CD4-positive, alpha-beta T cell (primary cell): ENCODE data around the gene PGRMC2. TPM values are rescaled to one million over a fixed set of nuclear protein-coding genes. Genes with fewer than 3 reads are reported as not detected.

Experiments used
- ATAC-seq: fragments of 200-7000 bp; cut with Tn5 transposase; one replicate; pipeline ENCODE4 v1.10.0; 2022; ENCODE audit warnings: mild to moderate bottlenecking; ENCODE audit not compliant: poor library complexity
- CTCF ChIA-PET: fragments of 350-600 bp; sonication (Branson Sonifier 250); formaldehyde crosslinking; loops from one replicate; lab custom pipeline; 2021; ENCODE audit warnings: antibody characterized with exemption, inconsistent platforms; lab: Charles Lee
- POLR2A ChIA-PET: fragments of 350-600 bp; sonication (Branson Sonifier 250); formaldehyde crosslinking; loops from one replicate; lab custom pipeline; 2021; ENCODE audit warnings: antibody characterized with exemption, inconsistent platforms; lab: Charles Lee
- DNase-seq, 14 experiments: peaks; one replicate each; pipeline ENCODE4 v3.0.0-alpha.2; 2013 to 2020; ENCODE audit warnings: mixed read lengths in 2 of 14
- H3K27ac ChIP-seq, 2 donors: one replicate each; pipeline versions ENCODE4 v1.5.1 to v1.7.0; 2013; ENCODE audit warnings: low read length in 2 of 2, low read depth in 1 of 2, mild to moderate bottlenecking in 1 of 2
- H3K27me3 ChIP-seq, 2 experiments: 1 replicate in 1 of 2; 2 replicates in 1 of 2; pipeline versions ENCODE4 v1.6.1 to v1.7.0; 2013; ENCODE audit warnings: low read length in 2 of 2, control low read depth in 1 of 2, mild to moderate bottlenecking in 1 of 2, moderate library complexity in 1 of 2; ENCODE audit not compliant: insufficient read depth in 2 of 2, control insufficient read depth in 1 of 2
- H3K36me3 ChIP-seq: one replicate; pipeline ENCODE4 v1.6.1; 2013; ENCODE audit warnings: low read length, control low read depth; ENCODE audit not compliant: insufficient read depth
- H3K4me1 ChIP-seq: one replicate; pipeline ENCODE4 v1.6.1; 2013; ENCODE audit warnings: low read length, control low read depth; ENCODE audit not compliant: insufficient read depth
- H3K4me3 ChIP-seq: one replicate; pipeline ENCODE4 v1.5.1; 2013; ENCODE audit warnings: mild to moderate bottlenecking, low read length, moderate library complexity
- H3K9me3 ChIP-seq, 2 experiments: 1 replicate in 1 of 2; 2 replicates in 1 of 2; pipeline versions ENCODE4 v1.6.1 to v1.7.0; 2013; ENCODE audit warnings: low read length in 2 of 2, mild to moderate bottlenecking in 2 of 2, control low read depth in 1 of 2, moderate library complexity in 1 of 2; ENCODE audit not compliant: control insufficient read depth in 1 of 2, insufficient read depth in 1 of 2
- H3K27ac Mint-ChIP-seq: one replicate; pipeline ENCODE4 v1.8.0; 2020; ENCODE audit warnings: mixed read lengths
- H3K27me3 Mint-ChIP-seq: one replicate; pipeline ENCODE4 v1.8.0; 2021; ENCODE audit warnings: mixed read lengths
- H3K36me3 Mint-ChIP-seq: one replicate; pipeline ENCODE4 v1.8.0; 2021; ENCODE audit warnings: low read depth, mixed read lengths
- H3K4me1 Mint-ChIP-seq: one replicate; pipeline ENCODE4 v1.8.0; 2021; ENCODE audit warnings: low read depth, mixed read lengths
- H3K4me3 Mint-ChIP-seq: one replicate; pipeline ENCODE4 v1.8.0; 2020; ENCODE audit warnings: mild to moderate bottlenecking, mixed read lengths
- H3K9me3 Mint-ChIP-seq: one replicate; pipeline ENCODE4 v1.8.0; 2020; ENCODE audit warnings: mixed read lengths
- intact Hi-C, 2 experiments: fragments of 100-400 bp; cut with DNase I in 1 of 2; cut with micrococcal nuclease in 1 of 2; formaldehyde crosslinking; loops; one replicate each; pipeline versions ENCODE4 v1.15.1 to v1.9.0; 2023 to 2025; cut with DNase I, micrococcal nuclease
- total RNA-seq, 174 experiments: library from RNA in 2 of 174; stranded (reverse) in 2 of 174; gene quantifications; one replicate each; pipeline ENCODE4 v1.2.3 and lab custom pipeline; 2021 to 2026
- TF ChIP-seq, protein P1 (sequence below): fragments of 200-600 bp; IDR thresholded peaks from one replicate; pipeline ENCODE4 v1.8.0; 2022; ENCODE audit warnings: antibody characterized with exemption, mild to moderate bottlenecking

The PGRMC2 gene
- total RNA-seq, 2 experiments from 2014 or later: 92.8 to 99.9 TPM

DNA sequence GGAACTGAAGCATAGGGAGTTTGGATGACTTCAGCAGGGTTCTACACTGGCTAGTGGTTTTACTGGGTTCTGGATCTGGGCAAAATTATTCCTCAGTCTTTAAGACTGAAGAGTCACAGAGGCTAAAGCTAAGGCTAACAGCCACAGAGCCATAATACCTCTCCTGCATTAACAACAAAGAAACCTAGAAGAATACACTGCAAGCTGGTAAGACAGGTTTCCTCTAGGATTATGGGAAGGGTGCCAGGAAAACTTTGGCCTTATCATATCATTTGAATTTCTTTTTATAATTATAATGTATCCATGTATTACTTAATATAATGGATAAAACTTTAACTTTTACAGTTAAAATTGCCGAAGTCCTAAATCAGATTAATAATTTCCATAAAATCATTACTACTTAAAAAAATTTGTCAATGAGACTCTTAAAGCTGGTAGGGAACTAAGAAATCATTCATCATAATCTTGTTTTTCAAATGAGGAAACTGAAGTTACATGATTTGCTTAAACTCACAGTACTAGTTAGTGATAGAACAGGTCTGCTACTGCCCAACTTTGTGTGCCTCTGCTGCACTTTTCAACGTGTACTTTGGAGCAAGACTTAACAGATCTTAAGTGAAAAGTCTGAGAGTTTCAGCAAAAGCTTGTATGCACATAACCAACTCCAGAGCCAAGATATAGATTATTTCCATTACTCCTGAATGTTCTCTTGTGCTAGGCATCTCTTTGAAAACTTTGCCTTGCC, 24.2 kb upstream of the PGRMC2 start:
- H3K4me1 Mint-ChIP-seq: no peaks in the 10 kb centered on the region
- TF ChIP-seq, protein P1, sequence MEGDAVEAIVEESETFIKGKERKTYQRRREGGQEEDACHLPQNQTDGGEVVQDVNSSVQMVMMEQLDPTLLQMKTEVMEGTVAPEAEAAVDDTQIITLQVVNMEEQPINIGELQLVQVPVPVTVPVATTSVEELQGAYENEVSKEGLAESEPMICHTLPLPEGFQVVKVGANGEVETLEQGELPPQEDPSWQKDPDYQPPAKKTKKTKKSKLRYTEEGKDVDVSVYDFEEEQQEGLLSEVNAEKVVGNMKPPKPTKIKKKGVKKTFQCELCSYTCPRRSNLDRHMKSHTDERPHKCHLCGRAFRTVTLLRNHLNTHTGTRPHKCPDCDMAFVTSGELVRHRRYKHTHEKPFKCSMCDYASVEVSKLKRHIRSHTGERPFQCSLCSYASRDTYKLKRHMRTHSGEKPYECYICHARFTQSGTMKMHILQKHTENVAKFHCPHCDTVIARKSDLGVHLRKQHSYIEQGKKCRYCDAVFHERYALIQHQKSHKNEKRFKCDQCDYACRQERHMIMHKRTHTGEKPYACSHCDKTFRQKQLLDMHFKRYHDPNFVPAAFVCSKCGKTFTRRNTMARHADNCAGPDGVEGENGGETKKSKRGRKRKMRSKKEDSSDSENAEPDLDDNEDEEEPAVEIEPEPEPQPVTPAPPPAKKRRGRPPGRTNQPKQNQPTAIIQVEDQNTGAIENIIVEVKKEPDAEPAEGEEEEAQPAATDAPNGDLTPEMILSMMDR: no peak
- ChIA-PET POLR2A (no interaction called here), CTCF (no interaction called here)
- Histone ChIP-seq H3K4me3 (no peak overlapping the region), H3K27ac (no peak overlapping the region), H3K9me3 (no peaks in the 10 kb centered on the region), H3K4me1 (no peaks in the 10 kb centered on the region), H3K27me3 (no peaks in the 10 kb centered on the region), H3K36me3 (no peaks in the 10 kb centered on the region)
- DNase-seq (no peak), ATAC-seq (no peak)
- H3K4me3 Mint-ChIP-seq: no peak overlapping the region
- no peak overlapping the region for H3K27ac Mint-ChIP-seq
- intact Hi-C loops: no loop called here
- H3K36me3 Mint-ChIP-seq: peaks cover 38% of the 10 kb centered on the region
- no peaks in the 10 kb centered on the region for H3K27me3 Mint-ChIP-seq
- no peaks in the 10 kb centered on the region for H3K9me3 Mint-ChIP-seq

DNA sequence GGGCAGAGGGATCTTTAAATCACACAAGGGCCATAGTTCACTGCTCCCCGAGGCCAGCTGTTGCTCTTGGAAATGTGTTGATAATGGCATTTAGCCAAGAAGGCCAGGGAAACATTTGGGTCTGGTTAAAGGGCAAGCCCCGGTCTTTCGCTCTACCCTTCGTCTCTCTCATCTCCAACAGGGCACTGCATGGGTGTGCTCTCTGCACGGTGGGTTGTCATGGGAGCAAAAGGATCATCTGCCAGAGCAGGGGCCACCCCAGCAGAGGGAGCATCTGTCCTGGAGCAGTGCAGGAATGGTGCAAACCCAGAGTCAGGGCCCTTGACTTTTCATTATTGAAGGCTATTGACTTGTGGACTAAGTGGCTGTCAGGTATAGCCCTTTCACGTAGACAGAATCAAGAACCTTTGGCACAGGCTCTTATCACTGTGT, 22.7 kb upstream of the PGRMC2 start:
- H3K36me3 ChIP-seq: no peaks in the 10 kb centered on the region
- no peaks in the 10 kb centered on the region for H3K27me3 ChIP-seq
- no peak overlapping the region for H3K4me3 ChIP-seq
- DNase-seq (no peak), ATAC-seq (no peak)
- no peaks in the 10 kb centered on the region for H3K4me1 Mint-ChIP-seq
- H3K27ac ChIP-seq: no peak overlapping the region
- H3K27ac Mint-ChIP-seq: no peak overlapping the region
- intact Hi-C loops: no loop called here
- H3K27me3 Mint-ChIP-seq: no peaks in the 10 kb centered on the region
- H3K4me3 Mint-ChIP-seq: no peak overlapping the region
- ChIA-PET CTCF (no interaction called here), POLR2A (no interaction called here)
- H3K4me1 ChIP-seq: no peaks in the 10 kb centered on the region
- no peaks in the 10 kb centered on the region for H3K9me3 Mint-ChIP-seq
- TF ChIP-seq, protein P1: no peak
- H3K9me3 ChIP-seq: no peaks in the 10 kb centered on the region
- H3K36me3 Mint-ChIP-seq: peaks cover 29% of the 10 kb centered on the region

DNA sequence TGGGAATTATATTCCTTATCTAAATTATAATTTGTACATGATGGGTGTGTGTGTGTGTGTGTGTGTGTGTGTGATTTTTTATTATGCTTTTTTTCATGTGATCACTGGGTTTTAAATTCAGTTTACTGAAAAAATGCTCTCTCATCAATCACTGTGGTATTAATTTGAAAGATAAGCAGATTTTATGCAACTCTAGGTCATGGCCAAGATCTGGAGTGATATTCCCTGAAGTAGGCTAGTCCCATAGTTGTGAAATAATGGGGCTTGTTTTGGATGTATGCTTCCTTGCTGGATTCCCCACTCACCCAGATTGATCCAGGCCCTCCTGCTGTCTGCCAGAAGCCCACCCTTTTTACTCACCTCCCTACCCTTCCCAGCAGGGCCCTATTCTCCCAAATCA, 22.0 kb upstream of the PGRMC2 start:
- Histone ChIP-seq H3K27ac (no peak overlapping the region), H3K27me3 (no peaks in the 10 kb centered on the region), H3K4me1 (no peaks in the 10 kb centered on the region), H3K4me3 (no peak overlapping the region), H3K9me3 (no peaks in the 10 kb centered on the region), H3K36me3 (no peaks in the 10 kb centered on the region)
- ChIA-PET POLR2A (no interaction called here), CTCF (no interaction called here)
- H3K27ac Mint-ChIP-seq: no peak overlapping the region
- H3K27me3 Mint-ChIP-seq: no peaks in the 10 kb centered on the region
- ATAC-seq (no peak), DNase-seq (no peak)
- H3K4me1 Mint-ChIP-seq: no peaks in the 10 kb centered on the region
- no peaks in the 10 kb centered on the region for H3K9me3 Mint-ChIP-seq
- no peak overlapping the region for H3K4me3 Mint-ChIP-seq
- TF ChIP-seq, protein P1: no peak
- H3K36me3 Mint-ChIP-seq: peaks cover 22% of the 10 kb centered on the region
- intact Hi-C loops: no loop called here
